Activated T-cell treated with anti-CD3 and anti-CD28 coated beads, Interleukin-2, amount 50 U/mL, for 1 hour (primary cell): ENCODE data around the gene PIAS4.
A peak's percentile ranks its signal among the peaks of the same experiment; 100 is the strongest.
"Not testable (repeated sequence)": the region's sequence is repeated elsewhere in the genome, so short reads cannot be mapped to it uniquely, and the experiment has no call there.

Source experiments
- DNase-seq: peaks from one replicate; pipeline ENCODE4 v3.0.0-alpha.2; 2020

Gene PIAS4

GRCh38 chr19:3998667-3999412 is 8.7 kb upstream of the PIAS4 start:
- DNase-seq = not testable (repeated sequence)

GRCh38 chr19:4000798-4001197 is 6.7 kb upstream of the PIAS4 start:
- not testable (repeated sequence) for DNase-seq

- not testable (repeated sequence) for DNase-seq
These were observed 2.1 kb upstream of the PIAS4 start for GRCh38 chr19:4005436-4005835.

- DNase-seq = peak; percentile 38
These were observed 452 bp downstream of the PIAS4 start for GRCh38 chr19:4007836-4008539.

GRCh38 chr19:4009990-4010807 is 2.7 kb downstream of the PIAS4 start:
- DNase-seq = no peak

- no peak for DNase-seq
These were observed 3.2 kb downstream of the PIAS4 start for GRCh38 chr19:4010808-4011110.

- not testable (repeated sequence) for DNase-seq
These were observed 3.9 kb downstream of the PIAS4 start for GRCh38 chr19:4011430-4011829.

GRCh38 chr19:4012092-4012974 is 4.8 kb downstream of the PIAS4 start:
- DNase-seq = no peak

- no peak for DNase-seq
These were observed 5.6 kb downstream of the PIAS4 start for GRCh38 chr19:4012975-4013634.

- DNase-seq = no peak
These were observed 6.5 kb downstream of the PIAS4 start for GRCh38 chr19:4013886-4014540.

- DNase-seq = peak; percentile 64
These were observed 7.3 kb downstream of the PIAS4 start for GRCh38 chr19:4014541-4015491.

GRCh38 chr19:4015705-4016402 is 8.3 kb downstream of the PIAS4 start:
- DNase-seq = no peak

GRCh38 chr19:4016486-4016885 is 8.9 kb downstream of the PIAS4 start:
- no peak for DNase-seq

GRCh38 chr19:4016903-4017638 is 9.5 kb downstream of the PIAS4 start:
- no peak for DNase-seq

GRCh38 chr19:4018140-4018613 is 10.6 kb downstream of the PIAS4 start:
- no peak for DNase-seq

GRCh38 chr19:4018775-4019504 is 11.4 kb downstream of the PIAS4 start:
- DNase-seq = no peak

GRCh38 chr19:4019578-4019977 is 12.0 kb downstream of the PIAS4 start:
- DNase-seq = no peak
